ENCODE results near the gene GTF2H3. TPM values are rescaled to one million over a fixed set of nuclear protein-coding genes. Genes with fewer than 3 reads are reported as not detected.

Gene GTF2H3
- total and polyA plus RNA-seq, 4 donors = 5.6 to 28.9 (median 21.2) TPM

GRCh38 chr12:123683964-123684363 lies 50.3 kb downstream of the GTF2H3 start:
- no peaks in the 10 kb centered on the region for H3K9me3 ChIP-seq (ENCODE audit: control insufficient read depth in 4 of 4, insufficient read depth in 3 of 4, low read length in 3 of 4)
- ATAC-seq (ENCODE audit: insufficient read depth, low FRiP score) = no peak
- H3K4me3 ChIP-seq = no peak overlapping the region
- H3K27me3 ChIP-seq (ENCODE audit: control insufficient read depth in 3 of 3, insufficient read depth in 3 of 3, low read length in 2 of 3) = no peaks in the 10 kb centered on the region
- WGBS, 2 donors = 74 to 88% methylated on average over 3 of the region's 3 CpGs
- peaks cover 6 to 25% (median 9%) of the 10 kb centered on the region in 4 donors for H3K36me3 ChIP-seq (ENCODE audit: control insufficient read depth in 4 of 4, insufficient read depth in 4 of 4, low read length in 4 of 4)
- no peak for TF ChIP-seq CTCF (IDR thresholded peaks at IDR 0.05; ENCODE audit: control extremely low read depth, extremely low read depth)
- no peak overlapping the region for H3K9ac ChIP-seq (ENCODE audit: insufficient read depth in 1 of 2, low read length in 2 of 2)
- H3K27ac ChIP-seq (ENCODE audit: low read depth in 1 of 2, low read length in 1 of 2) = no peak overlapping the region
- H3K4me1 ChIP-seq (ENCODE audit: control insufficient read depth in 5 of 5, insufficient read depth in 5 of 5, low read length in 5 of 5) = no peaks in the 10 kb centered on the region
- no peak for DNase-seq

- peaks cover 3 to 32% (median 17%) of the 10 kb centered on the region in 4 donors for H3K36me3 ChIP-seq (ENCODE audit: control insufficient read depth in 4 of 4, insufficient read depth in 4 of 4, low read length in 4 of 4)
- no peak for DNase-seq
- WGBS, 2 donors = 96 to 98% methylated on average over 18 of the region's 18 CpGs
Measured at GRCh38 chr12:123686636-123687190, 53.1 kb downstream of the GTF2H3 start.

GRCh38 chr12:123690191-123690840 lies 56.7 kb downstream of the GTF2H3 start:
- Histone ChIP-seq H3K4me1 (ENCODE audit: control insufficient read depth in 5 of 5, insufficient read depth in 5 of 5, low read length in 5 of 5) (no peaks in the 10 kb centered on the region), H3K4me3 (no peak overlapping the region), H3K27ac (ENCODE audit: low read depth in 1 of 2, low read length in 1 of 2) (no peak overlapping the region), H3K9ac (ENCODE audit: insufficient read depth in 1 of 2, low read length in 2 of 2) (no peak overlapping the region), H3K36me3 (ENCODE audit: control insufficient read depth in 4 of 4, insufficient read depth in 4 of 4, low read length in 4 of 4) (peaks cover 3 to 32% (median 24%) of the 10 kb centered on the region in 4 donors), H3K9me3 (ENCODE audit: control insufficient read depth in 4 of 4, insufficient read depth in 3 of 4, low read length in 3 of 4) (no peaks in the 10 kb centered on the region), H3K27me3 (ENCODE audit: control insufficient read depth in 3 of 3, insufficient read depth in 3 of 3, low read length in 2 of 3) (no peaks in the 10 kb centered on the region)
- 95 to 96% methylated on average over 8 of the region's 8 CpGs for WGBS, 2 donors
- ATAC-seq (ENCODE audit: insufficient read depth, low FRiP score) = no peak
- no peak for TF ChIP-seq CTCF (IDR thresholded peaks at IDR 0.05; ENCODE audit: control extremely low read depth, extremely low read depth)
- DNase-seq = no peak

More at GRCh38 chr12:123686636-123687190, 53.1 kb downstream of the GTF2H3 start:
- H3K9ac ChIP-seq (ENCODE audit: insufficient read depth in 1 of 2, low read length in 2 of 2) = no peak overlapping the region
- H3K4me1 ChIP-seq (ENCODE audit: control insufficient read depth in 5 of 5, insufficient read depth in 5 of 5, low read length in 5 of 5) = no peaks in the 10 kb centered on the region
- H3K27ac ChIP-seq (ENCODE audit: low read depth in 1 of 2, low read length in 1 of 2) = no peak overlapping the region
- TF ChIP-seq CTCF (IDR thresholded peaks at IDR 0.05; ENCODE audit: control extremely low read depth, extremely low read depth) = no peak
- H3K9me3 ChIP-seq (ENCODE audit: control insufficient read depth in 4 of 4, insufficient read depth in 3 of 4, low read length in 3 of 4) = no peaks in the 10 kb centered on the region
- no peaks in the 10 kb centered on the region for H3K27me3 ChIP-seq (ENCODE audit: control insufficient read depth in 3 of 3, insufficient read depth in 3 of 3, low read length in 2 of 3)
- ATAC-seq (ENCODE audit: insufficient read depth, low FRiP score) = no peak
- no peak overlapping the region for H3K4me3 ChIP-seq
